Fibroblast of skin of abdomen (primary cell): ENCODE measurements around the gene C3.
"Not testable (repeated sequence)": the region's sequence is repeated elsewhere in the genome, so short reads cannot be mapped to it uniquely, and the experiment has no call there.

ENCODE experiments used
- DNase-seq: peaks from one replicate; pipeline ENCODE4 v3.0.0-alpha.2; 2013

C3 gene

DNA sequence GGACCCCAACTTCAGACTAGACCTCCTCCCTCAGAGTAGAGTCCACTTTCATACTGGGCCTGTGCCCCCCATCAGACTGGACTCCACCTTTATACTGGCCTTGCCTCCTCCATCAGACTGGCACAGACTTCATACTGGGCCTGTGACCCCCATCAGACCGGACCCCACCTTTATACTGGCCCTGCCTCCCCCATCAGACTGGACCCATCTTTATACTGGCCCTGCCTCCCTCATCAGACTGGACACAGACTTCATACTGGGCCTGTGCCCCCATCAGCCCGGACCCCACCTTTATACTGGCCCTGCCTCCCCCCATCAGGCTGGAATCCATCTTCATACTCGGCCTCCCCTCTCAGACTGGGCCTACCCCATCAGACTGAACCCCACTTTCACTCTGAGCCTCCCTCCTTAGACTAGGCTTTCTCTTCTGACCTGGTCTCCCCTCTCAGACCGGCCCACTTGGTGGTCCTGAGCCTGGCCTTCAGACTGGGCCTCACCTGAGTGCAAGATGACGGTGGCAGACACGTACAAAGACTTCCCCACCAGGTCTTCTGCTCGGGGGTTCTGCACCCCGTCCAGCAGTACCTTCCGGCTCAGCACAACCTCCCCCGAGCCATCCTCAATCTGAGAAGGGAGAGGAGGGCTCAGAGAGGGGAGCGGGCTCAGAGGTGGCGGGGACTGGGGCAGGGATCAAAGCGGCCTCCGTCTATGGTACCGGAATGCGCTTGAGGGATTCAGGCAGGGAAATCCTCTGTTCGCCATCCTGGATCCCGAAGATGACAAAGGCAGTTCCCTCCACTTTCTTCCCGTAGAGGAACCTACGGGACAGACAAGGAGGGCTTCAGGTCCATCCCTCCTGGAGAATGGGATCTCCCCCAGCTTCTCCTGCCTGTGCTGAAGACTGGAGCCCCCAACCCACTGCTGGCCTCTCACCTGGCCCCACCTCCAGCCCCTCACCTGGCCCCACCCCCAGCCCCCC, 7.5 kb downstream of the C3 start:
- DNase-seq = no peak

DNA sequence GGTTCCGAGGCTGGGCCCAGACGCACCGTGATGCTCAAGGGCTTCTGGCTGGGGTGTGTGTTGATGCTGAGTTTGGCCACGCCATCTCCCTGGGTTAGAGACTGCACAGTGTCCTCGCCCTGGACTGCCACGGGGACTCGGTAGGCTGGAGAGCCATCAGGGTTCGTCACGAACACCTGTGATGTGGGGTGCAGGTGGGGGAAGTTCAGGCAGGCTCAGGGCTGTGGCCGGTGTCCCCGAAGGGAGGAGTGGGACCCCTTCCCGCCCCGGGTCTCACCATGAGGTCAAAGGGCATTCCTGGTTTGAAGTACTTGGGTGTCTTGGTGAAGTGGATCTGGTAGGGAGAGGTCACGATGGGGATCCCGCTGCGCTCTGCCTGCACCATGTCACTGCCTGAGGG, 8.2 kb downstream of the C3 start:
- no peak for DNase-seq

DNA sequence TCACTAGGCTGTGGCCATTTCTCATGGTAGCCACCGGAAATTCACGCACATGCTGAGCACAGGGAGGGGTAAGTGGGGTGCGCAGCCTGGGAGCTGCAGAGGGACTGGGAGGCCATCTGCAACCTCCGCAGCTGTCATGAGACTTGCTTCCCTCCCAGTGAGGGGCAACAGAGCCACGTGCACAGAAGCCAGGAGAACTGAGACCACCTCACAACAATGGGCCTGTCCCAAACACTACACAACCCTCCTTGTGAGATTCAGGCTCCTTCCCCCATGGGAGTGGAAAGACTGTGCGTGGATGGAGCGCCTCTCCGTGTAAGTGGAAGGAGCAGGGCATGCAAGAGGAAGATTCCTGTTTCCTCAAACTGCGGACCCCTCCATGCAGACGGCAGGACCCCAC, 8.8 kb downstream of the C3 start:
- DNase-seq = no peak

DNA sequence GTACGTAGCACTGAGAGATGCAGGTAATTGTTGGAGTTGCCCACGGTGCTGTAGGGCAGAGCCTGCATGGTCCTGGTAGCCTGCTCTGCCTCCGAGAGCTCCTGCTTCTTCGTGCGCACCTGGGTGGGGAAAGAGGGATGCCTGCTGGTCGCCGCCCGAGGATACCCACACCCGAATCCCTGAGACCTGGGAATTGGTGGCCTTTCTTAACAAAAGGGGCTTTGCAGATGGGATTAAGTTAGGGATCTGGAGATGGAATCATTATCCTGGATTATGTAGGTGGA, 9.4 kb downstream of the C3 start:
- no peak for DNase-seq

DNA sequence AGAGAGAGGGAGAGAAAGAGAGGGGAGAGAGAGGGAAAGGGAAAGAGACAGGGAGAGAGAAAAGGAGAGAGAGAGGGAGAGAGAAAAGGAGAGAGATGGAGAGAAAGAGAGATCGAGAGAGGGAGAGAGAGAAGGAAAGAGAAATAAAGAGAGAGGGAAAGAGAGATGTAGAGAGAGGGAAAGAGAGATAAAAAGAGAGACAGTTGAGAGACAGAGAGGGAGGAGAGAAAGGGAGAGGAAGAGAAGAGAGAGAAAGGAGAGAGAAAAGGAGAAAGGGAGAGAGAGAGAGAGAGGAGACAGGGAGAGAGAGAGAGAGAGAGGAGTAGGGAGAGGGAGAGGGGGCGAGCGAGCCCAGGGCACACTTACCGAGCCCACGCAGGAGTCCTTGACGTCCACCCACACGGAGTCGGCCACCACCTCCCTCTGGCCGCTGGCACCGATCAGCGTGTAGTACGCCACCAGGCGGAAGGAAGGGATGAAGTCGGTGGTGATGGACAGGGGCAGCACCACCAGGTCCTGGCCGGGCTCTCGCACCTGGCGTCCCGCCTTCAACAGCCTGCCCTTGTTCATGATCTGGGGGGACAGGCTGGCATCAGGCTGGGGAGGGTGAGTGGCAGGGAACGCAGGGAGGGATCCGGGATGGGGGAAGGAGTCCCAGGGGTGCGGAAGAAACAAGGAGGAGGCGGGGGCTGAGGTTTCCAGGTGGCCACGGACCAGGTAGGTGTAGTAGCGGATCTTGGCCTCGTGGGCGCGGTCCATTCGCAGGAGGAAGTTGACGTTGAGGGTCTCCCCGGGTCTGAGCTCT, 10.0 kb downstream of the C3 start:
- no peak for DNase-seq

DNA sequence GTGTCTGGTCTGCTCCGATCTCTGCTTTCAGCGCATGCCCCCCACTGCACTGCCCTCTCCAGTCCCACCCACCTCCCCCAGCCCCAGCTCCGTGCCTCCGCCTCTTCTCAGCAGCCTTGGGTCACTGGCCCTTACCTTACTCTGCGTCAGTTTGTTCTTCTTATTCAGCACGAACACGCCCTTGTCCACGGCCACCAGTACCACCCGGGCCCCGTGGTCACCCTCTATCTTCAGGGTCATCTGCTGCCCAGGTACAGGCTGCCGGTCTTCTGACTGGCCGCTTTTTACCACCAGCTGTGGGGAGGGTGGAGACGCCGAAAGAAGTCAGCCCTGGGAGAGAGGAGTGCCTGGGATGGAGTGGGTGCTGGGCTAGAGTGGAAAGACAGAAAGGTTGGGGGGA, 10.9 kb downstream of the C3 start:
- no peak for DNase-seq

DNA sequence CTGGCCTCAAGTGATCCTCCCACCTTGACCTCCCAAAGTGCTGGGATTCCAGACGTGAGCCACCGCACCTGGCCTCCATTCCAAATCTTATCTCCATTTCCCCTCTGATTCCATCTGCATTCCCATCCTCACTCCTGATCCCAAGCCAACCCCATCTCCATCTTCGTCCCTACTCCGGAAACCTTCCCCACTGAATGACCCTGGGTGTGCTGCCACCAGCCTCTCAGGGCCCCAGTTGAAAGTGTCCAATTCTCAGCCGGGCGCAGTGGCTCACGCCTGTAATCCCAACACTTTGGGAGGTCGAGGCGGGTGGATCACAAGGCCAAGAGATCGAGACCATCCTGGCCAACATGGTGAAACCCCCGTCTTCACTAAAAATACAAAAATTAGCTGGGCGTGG, 11.5 kb downstream of the C3 start:
- not testable (repeated sequence) for DNase-seq

DNA sequence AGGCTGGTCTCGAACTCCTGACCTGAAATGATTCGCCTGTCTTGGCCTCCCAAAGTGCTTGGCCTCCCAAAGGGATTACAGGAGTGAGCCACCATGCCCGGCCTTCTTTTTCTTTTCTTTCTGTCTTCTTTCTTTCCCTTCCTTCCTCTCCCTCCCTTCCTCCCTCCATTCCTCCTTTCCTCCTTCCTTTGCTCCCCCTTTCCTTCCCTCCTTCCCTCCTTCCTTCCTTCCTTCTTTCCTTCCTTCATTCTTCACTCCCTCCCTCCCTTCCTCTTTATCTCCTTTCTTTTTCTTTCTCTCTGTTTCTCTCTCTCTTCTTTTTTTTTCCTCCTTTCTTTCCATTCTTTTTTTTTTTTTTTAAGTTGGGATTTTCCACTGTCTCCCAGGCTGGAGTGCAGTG, 12.1 kb downstream of the C3 start:
- no peak for DNase-seq

DNA sequence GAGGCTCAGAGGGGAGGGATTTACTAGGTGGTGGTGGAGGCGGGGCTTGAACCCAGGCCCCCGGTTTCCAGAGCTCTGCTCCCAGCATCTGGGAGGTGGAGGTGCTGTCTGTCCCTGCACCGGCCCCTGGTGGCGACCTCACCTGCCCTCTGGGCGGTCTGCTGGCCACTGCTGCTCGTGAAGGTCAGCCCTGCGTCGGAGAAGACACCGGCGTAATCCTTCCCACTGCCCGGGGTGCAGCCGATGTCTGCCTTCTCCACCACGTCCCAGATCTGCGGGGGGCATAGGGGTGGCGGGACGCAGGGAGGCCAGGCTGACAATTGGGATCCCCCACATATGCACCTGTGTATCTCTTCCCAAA, 12.8 kb downstream of the C3 start:
- no peak for DNase-seq

DNA sequence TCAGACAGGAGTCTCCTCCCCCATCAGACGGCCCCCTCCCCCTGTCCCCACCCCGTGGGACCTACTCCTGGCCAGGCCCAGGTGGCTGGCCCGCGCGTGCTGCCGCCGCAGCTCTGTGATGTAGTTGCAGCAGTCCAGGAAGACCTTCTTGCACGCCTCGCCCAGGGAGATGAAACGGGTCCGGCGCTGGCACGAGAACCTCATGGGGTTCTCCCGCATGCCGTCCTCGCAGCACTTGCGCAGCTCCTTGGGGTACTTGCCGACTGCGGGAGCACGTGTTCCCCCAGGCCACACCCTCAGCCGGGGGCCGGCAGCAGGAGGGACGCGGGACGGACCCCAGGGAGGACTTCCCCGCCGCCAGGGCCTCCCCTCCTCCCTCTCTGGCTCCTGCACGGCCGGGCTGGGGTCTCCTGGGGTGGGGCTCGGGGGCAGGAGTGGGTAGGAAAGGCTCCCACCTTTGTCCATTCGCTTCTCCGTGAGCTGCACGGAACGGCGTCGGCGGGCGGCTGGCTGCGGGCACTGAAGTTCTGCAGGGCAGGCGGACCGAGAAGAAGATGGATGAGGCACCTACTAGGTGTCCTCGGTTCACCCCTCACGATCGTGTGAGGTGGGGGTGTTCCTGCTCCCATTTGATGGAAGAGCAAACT, 13.3 kb downstream of the C3 start:
- no peak for DNase-seq

DNA sequence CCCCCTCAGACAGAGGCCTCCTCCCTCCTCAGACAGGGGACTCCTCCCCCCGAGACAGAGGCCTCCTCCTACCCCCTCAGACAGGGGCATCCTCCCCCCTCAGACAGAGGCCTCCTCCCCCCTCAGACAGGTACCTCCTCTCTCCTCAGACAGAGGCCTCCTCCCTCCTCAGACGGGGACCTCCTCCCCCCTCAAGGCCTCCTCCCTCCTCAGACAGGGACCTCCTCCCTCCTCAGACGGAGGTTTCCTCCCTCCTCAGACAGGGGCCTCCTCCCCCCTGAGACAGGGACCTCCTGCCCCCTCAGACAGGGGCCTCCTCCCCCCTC, 13.9 kb downstream of the C3 start:
- no peak for DNase-seq

DNA sequence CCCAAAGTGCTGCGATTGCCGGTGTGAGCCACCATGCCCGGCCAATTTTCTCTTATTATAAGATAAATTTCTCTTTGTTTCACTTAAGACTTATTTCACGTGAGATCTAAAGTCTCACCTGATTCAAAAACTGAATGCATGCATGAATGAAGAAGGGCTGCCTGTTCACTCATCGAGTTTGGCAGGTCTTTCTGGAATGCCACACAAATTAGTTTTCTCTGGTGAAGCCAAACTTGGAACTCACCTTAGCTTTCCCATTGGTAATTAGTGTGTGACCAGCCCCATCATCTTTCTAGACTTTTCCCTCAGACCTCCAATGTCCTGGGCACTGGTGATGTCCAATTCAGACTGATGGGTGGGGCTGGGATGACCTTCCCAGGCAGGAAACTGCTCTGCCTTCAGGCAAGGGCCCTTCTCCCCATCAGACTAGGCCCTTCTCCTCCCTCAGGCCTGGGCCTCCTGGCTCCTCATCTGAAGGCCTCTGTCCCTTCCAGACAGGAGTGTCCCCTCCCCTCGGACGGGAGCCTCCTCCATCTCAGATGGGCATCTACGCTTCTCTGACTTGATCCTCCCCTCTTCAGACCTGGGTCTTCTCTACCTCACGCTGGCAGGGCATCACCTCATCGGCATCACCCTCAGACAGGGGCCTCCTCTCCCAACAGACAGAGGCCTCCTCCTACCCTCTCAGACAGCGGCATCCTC, 14.4 kb downstream of the C3 start:
- no peak for DNase-seq

DNA sequence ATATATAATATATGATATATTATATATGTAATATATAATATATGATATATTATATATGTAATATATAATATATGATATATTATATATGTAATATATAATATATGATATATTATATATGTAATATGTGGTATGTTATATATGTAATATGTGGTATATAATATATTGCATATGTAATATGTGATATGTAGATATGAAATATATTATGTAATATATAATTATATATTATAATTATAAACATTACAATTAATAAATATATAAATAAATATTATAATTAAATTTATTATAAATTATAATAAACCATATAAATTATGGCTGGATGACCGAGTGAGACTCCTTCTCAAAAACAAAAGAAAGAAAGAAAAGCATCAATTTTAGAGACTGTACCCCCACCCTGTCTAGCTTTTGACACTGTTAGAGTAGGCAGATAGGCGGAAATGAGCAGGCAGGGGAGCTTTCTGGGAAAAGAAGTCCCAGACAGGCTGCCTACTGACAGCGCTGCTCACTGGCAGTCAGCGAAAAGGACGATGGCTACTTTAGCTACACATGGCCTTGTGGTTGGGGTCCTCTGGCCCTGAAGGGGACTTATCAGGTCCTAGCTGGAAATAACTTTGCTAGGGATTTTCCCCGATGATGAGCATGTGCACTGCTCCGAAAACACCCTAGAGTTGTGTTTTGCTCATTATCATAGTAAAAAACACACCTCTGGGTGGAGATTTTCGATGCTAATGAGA, 19.7 kb downstream of the C3 start:
- DNase-seq = no peak

DNA sequence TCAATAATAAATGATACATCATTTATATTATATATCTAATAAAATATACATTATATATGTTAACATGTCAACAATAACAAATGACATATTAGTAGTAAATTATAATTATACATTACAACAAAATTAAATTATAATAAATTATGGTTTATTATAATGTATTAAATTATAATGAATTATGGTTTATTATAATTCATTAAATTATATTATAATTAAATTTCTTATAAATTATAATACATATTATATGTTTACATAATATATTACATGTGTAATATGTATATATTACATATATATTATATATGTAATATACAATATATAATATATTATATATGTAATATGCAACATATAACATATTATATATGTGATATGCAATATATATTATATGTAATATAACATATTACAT, 20.5 kb downstream of the C3 start:
- no peak for DNase-seq

DNA sequence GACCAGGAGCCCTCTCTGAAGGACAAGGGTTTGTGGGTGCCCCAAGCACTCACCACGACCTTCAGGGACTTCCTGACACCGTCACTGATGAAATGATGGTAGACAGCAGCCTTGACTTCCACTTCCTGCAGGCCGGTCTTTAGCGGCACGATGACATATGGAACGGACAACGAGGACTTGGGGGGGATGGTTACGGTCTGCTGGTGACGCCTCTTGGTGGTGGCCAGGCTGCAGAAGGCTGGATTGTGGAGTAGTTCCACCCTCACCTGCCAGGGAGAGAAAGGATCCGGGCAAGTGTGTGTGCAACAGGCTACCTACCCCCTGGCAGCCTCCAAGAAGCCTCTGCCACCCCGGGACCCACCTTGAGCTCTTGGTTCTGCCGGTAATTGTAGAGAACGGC, 23.2 kb downstream of the C3 start:
- DNase-seq = no peak

DNA sequence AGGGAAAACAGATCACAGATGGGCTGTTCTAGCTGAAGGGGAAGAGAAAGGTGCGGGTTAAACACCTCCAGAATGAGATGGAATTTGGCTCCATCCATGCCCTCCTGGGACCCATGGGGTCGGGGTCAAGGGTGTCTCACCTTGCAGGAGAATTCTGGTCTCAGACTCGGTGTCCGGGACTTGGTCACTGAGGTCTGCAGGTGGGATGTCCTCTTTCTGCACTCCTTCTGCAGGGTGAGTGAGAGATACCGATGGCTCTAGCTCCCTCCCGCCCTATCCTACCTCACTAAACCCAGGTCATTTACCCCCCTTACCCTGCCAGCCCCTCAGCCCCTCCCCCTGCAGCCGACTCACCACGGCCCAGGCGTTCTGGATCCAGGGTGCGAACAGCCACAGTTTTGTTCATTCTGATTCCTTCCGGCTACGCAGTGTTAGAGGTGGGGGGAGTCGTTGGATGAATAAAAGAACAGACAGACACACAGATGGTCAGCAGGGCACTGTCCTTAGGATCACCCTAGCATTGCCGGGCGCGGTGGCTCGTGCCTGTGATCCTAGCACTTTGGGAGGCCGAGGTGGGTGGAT, 24.1 kb downstream of the C3 start:
- DNase-seq = no peak

DNA sequence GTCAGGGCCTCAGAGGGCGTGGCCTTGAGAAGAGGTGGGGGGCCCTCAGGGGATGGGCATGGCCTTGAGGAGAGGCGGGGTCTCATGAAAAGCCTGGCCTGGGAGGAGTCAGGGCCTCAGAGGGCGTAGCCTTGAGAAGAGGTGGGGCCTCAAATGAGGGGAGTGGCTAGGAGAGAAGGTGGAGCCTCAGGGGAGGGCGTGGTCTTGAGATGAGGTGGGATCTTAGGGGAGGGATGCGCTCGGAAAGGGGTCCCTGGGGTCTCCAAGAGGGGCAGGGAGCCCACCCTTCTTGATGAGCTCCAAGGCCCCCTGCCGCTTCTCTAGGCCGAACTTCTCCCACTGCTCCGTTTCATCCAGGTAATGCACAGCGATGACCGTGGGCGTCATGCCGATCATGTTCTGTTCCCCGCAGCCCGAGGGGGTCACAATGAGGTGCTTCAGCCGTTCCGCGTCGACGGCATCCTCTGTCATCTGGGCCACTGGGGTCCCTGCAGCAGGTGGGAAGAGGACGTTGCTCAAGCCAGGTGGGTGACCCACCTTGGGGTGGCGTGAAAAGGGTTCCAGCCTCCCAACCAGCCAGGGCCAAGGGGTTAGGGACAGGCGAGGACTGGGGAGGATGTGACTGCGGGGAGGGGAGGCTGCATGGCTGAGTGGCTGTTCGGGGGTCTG, 26.2 kb downstream of the C3 start:
- no peak for DNase-seq

DNA sequence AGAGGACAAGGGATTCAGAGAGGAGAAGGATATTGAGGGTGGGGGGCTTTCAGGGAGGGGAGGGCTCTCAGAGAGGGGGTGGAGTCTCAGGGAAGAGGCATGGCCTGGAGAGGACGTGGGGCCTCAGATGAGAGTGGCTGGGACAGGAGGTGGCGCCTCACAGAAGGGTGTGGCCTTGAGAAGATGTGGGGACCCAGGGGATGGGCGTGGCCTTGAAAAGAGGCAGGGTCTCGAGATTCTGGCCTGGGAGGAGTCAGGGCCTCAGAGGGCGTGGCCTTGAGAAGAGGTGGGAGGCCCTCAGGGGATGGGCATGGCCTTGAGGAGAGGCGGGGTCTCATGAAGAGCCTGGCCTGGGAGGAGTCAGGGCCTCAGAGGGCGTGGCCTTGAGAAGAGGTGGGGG, 26.8 kb downstream of the C3 start:
- DNase-seq = no peak

DNA sequence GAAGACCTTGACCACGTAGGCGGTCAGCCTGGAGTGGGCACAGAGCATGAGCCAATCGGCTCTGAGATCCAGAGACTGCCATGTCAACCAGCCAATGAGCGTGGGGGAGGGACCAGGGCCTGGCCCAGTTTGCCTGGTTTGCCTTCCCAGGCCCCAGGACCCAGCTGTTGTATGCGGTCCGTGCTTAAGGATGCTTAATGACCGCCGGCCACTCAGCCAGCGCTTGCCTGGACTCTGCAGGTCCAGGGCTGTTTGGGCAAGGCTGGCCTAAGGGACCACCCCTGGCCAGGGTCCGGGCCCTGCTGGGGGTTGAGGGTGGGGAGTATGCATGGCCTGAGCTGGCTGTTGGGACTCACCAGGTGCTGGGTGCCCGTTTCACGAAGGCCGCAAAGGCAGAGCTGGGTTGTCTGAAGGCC, 27.4 kb downstream of the C3 start:
- DNase-seq = no peak

DNA sequence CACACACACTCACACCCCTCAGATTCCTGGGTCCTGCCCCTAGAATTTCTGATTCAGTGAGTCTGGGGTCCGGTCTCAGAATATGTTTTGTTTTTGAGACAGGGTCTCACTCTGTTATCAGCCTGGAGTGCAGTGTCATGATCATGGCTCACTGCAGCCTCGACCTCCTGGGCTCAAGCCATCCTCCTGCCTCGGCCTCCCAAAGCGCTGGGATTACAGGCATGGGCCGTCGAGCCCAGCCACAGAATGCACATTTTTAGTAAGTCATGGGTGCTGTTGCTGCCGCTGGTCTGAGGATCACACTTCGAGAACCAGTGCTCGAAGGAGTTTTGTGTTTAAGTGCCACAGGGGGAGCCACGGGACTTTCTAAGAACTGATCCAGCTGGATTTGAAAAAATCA, 28.4 kb downstream of the C3 start:
- no peak for DNase-seq

DNA sequence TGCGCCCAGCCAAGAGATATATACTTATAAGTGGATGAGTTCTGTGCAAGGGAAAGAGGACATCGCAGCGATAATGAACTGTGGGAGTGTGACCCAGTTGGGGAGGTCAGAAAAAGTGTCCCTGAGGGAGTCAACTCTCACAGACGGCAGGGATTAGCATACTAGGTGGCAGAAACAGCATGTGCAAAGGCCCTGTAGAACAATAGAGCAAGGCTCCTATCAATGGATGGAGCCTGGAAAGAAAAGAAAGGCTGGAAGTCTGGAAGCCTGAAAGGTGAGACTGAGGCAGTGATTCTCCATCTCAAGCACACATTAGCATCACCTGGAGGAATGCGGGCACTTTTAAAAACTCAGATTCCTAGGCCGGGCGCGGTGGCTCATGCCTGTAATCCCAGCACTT, 29.1 kb downstream of the C3 start:
- no peak for DNase-seq
